ENCODE data around the gene NLRP7.
"Not testable (repeated sequence)": the region's sequence is repeated elsewhere in the genome, so short reads cannot be mapped to it uniquely, and the experiment has no call there.

DNA sequence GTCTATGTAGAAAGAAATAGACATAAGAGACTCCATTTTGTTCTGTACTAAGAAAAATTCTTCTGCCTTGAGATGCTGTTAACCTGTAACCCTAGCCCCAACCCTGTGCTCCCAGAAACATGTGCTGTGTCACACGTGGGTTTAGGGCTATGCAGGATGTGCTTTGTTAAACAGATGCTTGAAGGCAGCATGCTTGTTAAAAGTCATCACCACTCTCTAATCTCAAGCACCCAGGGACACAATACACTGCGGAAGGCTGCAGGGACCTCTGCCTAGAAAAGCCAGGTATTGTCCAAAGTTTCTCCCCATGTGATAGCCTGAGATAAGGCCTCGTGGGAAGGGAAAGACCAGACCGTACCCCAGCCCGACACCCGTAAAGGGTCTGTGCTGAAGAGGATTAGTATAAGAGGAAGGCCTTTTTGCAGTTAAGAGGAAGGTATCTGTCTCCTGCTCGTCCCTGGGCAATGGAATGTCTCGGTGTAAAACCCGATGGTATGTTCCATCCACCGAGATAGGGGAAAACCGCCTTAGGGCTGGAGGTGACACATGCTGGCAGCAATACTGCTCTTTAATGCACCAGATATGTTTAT lies 3.5 kb downstream of the NLRP7 start:
- TF ChIP-seq, protein P1, sequence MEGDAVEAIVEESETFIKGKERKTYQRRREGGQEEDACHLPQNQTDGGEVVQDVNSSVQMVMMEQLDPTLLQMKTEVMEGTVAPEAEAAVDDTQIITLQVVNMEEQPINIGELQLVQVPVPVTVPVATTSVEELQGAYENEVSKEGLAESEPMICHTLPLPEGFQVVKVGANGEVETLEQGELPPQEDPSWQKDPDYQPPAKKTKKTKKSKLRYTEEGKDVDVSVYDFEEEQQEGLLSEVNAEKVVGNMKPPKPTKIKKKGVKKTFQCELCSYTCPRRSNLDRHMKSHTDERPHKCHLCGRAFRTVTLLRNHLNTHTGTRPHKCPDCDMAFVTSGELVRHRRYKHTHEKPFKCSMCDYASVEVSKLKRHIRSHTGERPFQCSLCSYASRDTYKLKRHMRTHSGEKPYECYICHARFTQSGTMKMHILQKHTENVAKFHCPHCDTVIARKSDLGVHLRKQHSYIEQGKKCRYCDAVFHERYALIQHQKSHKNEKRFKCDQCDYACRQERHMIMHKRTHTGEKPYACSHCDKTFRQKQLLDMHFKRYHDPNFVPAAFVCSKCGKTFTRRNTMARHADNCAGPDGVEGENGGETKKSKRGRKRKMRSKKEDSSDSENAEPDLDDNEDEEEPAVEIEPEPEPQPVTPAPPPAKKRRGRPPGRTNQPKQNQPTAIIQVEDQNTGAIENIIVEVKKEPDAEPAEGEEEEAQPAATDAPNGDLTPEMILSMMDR (IDR thresholded peaks at IDR 0.05; ENCODE audit: insufficient read depth, low read length, poor library complexity, severe bottlenecking) = not testable (repeated sequence)
- not testable (repeated sequence) for TF ChIP-seq EZH2phosphoT487 (conservative IDR thresholded peaks at IDR 0.05; ENCODE audit: low read length)
